A549 (cell line): ENCODE data around the gene AQP5.
A peak's percentile ranks its signal among the peaks of the same experiment; 100 is the strongest.

Source experiments
- BHLHE40 ChIP-seq: IDR thresholded peaks from 2 replicates; pipeline ENCODE4 v1.6.1; 2012; ENCODE audit warnings: low read depth, low read length, inconsistent platforms
- CTCF ChIP-seq: fragments of >200 bp; sonication (Bioruptor Twin); formaldehyde crosslinking; IDR thresholded peaks from 3 replicates; pipeline ENCODE4 v1.5.1; 2016
- HOXA7 ChIP-seq: fragments of 250-450 bp; sonication (Bioruptor Pico); IDR thresholded peaks from 2 replicates; pipeline ENCODE4 v1.5.0; 2020; ENCODE audit warnings: mild to moderate bottlenecking, moderate library complexity
- JUN ChIP-seq, 2 experiments: fragments of >200 bp; sonication (Bioruptor Twin); formaldehyde crosslinking; IDR thresholded peaks; 2 replicates in 1 of 2; 3 replicates in 1 of 2; pipeline ENCODE4 v1.6.1; 2016 to 2017

- TF ChIP-seq HOXA7 (CRISPR knock-in tag), result no peak
- TF ChIP-seq CTCF, result 0 out of 3 replicates have a peak, but pooled peaks have one; percentile 22
- TF ChIP-seq JUN (IDR thresholded peaks at IDR 0.05), result no peak
- no peak for TF ChIP-seq BHLHE40
These were observed 12.6 kb downstream of the AQP5 start for GRCh38 chr12:49974231-49974675.
